Endothelial cell of umbilical vein (primary cell): ENCODE results near the gene TASOR.

Experiments
- CTCF ChIP-seq, 2 donors: IDR thresholded peaks; 1 replicate in 1 of 2; 2 replicates in 1 of 2; pipeline ENCODE4 v1.5.1; 2011; ENCODE audit warnings: low read length in 2 of 2, mild to moderate bottlenecking in 2 of 2, moderate library complexity in 2 of 2, control low read depth in 1 of 2, inconsistent platforms in 1 of 2, low read depth in 1 of 2; ENCODE audit not compliant: insufficient read depth in 1 of 2; ENCODE audit errors: extremely low read depth in 1 of 2
- EZH2 ChIP-seq: IDR thresholded peaks from 2 replicates; pipeline ENCODE4 v1.6.1; 2012; ENCODE audit warnings: borderline replicate concordance, low read depth, mild to moderate bottlenecking, moderate library complexity, low read length, inconsistent platforms; ENCODE audit not compliant: severe bottlenecking
- FOS ChIP-seq: IDR thresholded peaks from 2 replicates; pipeline ENCODE4 v1.6.1; 2011; ENCODE audit warnings: mild to moderate bottlenecking, low read length, moderate library complexity, borderline replicate concordance; ENCODE audit not compliant: insufficient read depth
- GATA2 ChIP-seq: IDR thresholded peaks from 2 replicates; pipeline ENCODE4 v1.7.0; 2011; ENCODE audit warnings: low read depth, mild to moderate bottlenecking, moderate library complexity, mixed read lengths, low read length; ENCODE audit not compliant: insufficient read length, insufficient read depth
- JUN ChIP-seq: IDR thresholded peaks from 2 replicates; pipeline ENCODE4 v1.6.1; 2011; ENCODE audit warnings: borderline replicate concordance, low read depth; ENCODE audit not compliant: insufficient read length, insufficient read depth
- MAX ChIP-seq: IDR thresholded peaks from 2 replicates; pipeline ENCODE4 v1.6.1; 2011; ENCODE audit not compliant: insufficient read depth, insufficient read length
- POLR2A ChIP-seq: IDR thresholded peaks from 2 replicates; pipeline ENCODE4 v1.6.1; 2012; ENCODE audit warnings: low read depth, mild to moderate bottlenecking, control low read depth, low read length
- POLR2AphosphoS5 ChIP-seq: IDR thresholded peaks from 2 replicates; pipeline ENCODE4 v1.6.1; 2012; ENCODE audit warnings: low read depth, mild to moderate bottlenecking, control low read depth, low read length, moderate library complexity; ENCODE audit not compliant: insufficient read depth

GRCh38 chr3:56702490-56703315 is 19.6 kb upstream of the TASOR start:
- TF ChIP-seq CTCF (IDR thresholded peaks at IDR 0.05; ENCODE audit: extremely low read depth in 1 of 2, insufficient read depth in 1 of 2, low read depth in 1 of 2, low read length in 2 of 2) (peak; percentile 56 to 61), POLR2AphosphoS5 (no peak), POLR2A (no peak), EZH2 (no peak), MAX (no peak), JUN (no peak), FOS (no peak), GATA2 (no peak)
